Glomerular visceral epithelial cell (primary cell): ENCODE data around the gene CBLL1.

Experiments used
- DNase-seq: peaks from one replicate; pipeline ENCODE4 v3.0.0-alpha.2; 2016; ENCODE audit errors: extremely low spot score

Gene CBLL1, protein sequence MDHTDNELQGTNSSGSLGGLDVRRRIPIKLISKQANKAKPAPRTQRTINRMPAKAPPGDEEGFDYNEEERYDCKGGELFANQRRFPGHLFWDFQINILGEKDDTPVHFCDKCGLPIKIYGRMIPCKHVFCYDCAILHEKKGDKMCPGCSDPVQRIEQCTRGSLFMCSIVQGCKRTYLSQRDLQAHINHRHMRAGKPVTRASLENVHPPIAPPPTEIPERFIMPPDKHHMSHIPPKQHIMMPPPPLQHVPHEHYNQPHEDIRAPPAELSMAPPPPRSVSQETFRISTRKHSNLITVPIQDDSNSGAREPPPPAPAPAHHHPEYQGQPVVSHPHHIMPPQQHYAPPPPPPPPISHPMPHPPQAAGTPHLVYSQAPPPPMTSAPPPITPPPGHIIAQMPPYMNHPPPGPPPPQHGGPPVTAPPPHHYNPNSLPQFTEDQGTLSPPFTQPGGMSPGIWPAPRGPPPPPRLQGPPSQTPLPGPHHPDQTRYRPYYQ

DNA sequence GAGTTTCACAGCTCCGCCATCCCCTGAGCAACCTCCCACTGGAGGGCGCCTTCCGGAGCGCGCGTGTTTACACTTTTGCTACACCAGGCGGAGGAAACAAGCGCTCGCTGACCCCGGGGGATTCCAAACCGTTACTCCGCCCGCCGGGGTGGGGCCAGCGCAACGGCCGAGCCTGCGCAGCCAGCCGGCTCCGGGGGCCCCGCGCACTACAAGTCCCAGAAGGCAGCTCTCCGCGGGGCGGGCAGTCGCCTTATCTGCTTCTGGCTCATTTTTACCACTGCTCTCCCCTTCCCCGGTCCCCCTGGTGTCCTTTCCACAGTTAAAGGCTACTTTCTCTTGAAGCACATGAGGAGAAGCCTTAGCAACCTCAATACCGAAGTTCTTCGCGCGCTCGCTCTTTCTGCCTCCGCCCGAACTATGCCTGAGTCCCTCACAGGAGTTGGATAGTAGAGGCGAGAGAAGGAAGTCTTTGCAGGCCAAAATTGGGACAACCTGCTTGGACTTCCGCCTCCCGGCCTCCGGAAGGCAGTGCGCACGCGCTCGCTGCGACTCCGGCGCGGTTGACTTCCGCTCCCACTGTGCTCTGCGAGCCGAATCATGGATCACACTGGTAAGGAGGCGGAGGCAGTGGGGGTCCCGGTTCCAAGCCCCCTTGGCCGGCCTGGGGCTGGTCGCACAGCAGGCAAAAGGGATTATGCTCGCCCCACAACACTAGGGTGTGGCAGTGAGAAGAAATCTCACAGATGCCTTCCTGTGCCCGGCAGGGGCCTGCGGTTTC lies at the start of gene CBLL1:
TSS of gene CBLL1 (plus strand) at position 576 of the 778 bp plus-strand sequence. CDS start at position 598, 22 bp downstream.
- DNase-seq: peak; percentile 95

DNA sequence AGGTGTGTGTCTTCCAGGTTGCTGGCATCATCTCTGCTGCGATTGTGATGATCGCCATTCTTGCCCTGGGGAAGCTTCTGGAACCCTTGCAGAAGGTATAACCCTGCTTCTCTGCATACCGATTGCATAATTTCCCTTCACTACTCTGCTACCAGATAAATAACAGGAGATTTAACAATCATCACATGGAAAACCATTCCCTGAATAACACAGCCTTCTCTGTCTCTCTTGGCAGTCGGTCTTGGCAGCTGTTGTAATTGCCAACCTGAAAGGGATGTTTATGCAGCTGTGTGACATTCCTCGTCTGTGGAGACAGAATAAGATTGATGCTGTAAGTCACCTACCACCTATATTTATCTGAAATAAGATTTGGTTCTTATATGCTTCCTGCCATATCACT lies 49.6 kb upstream of the CBLL1 start:
- no peak for DNase-seq

DNA sequence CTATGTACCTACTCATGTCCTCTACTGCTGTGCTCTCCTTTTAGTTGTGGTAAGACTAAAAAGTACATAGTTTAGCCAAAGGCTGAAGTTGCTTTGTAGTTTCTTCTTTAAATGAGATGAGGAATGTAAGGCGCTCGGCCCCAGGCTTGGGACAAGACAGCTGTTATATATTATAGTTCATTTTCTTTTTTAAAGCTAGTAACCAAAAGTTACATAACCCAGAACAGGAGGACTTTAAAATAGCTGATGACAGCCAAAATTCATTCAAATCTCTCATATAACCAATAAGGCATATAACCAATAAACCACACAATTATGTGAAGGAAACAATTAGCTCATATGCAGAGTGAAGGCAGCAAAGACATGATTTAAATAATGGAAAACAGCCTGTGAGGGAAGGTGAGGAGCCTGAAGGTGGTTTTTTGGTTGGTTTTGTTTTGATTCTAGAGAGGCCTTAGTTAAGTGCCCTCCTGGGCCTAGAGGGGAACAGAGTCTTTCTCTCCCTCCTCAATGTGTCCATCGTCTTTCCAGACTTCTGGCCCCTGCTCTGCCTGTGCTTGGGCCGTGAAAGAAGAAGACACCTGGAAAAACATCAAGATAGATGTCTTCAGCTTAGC lies 47.5 kb upstream of the CBLL1 start:
- DNase-seq: no peak

DNA sequence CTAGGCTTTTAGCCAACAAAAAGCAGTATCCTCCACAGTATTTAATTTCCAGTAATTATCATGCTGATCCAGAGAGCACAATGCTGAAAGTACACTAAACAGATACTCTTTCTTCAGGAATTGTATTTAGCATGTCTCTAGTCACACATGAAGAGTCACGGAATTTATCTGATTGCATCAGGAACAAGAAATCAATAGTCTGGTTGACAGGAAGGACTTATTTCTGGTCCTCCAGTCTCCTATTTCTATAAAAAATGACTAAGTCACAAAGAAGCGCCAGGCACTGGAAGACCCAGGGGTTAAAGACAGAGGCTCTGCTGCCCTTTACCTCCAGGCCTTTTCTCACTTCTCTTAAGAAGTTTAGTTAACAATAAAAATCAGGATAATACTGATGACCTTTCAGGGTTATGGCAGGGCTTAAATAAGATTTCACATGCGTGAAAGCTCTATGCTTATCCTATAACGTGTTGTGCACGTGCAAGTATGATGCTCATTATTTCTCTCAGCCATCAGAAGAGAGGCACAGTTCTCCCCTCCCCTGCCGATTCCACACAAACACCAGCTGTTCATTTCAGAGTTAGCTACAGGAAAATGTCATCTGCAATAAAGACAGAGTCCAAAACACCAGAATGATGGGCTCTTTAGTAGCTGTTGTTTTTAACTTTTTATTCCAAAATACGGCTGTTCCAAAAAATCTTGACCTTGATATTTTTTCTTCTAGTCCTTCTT lies 46.5 kb upstream of the CBLL1 start:
- no peak for DNase-seq

DNA sequence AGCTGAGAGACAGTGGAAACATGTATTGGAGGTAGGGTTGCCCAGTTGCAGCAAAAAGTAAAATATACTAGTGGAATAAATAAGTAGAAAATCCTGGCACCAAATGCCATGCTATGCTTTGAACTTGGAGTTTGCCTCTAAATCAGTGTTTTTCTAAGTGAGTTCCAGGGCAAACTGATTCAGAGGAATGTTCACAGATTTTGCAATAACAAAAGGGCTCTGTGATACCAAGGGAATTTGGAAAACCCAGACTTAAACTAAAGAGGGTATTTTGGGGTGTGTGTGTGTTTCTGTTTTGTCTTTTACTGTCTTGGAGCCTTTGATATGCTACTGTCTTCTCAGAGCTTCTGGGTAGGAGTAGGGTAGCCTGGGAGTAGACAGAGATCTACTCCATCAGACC lies 43.4 kb upstream of the CBLL1 start:
- DNase-seq: no peak

DNA sequence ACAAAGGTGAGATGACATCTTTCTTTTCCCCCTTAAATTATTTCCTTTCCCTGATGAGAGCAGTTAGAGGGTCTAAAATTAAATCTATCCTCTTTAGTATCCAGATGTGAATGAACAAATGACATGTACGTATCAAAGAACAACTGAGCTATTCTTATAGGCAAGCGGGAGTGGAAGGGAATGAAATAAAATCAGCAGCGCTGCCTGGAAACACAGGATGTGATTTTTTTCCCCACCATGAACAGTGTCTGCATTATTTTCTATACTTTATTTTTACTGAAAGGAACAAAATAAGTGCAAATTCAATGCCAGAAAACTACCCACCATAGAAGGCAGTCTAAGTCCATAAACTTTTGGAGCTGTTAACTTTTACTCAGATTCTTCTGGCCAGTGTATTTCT lies 42.8 kb upstream of the CBLL1 start:
- no peak for DNase-seq

DNA sequence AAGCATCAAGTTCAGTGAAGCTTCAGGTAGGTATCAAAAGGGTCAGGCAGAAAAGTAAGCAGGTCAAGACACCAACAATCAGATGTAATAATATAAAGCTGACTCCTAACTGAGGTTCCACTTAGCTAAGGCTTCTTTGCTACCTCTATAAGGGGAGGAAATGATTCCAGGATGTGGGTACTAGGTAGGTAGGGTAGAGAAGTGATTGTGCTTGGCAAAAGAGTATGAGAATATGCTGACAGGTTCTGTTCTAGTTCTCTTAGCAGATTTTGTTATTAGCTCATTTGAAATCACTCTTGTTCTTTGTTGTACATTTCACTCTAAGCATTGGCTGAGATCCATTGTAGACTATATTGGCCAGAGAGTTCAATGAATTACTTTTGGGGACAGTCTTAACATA lies 40.7 kb upstream of the CBLL1 start:
- DNase-seq: no peak

DNA sequence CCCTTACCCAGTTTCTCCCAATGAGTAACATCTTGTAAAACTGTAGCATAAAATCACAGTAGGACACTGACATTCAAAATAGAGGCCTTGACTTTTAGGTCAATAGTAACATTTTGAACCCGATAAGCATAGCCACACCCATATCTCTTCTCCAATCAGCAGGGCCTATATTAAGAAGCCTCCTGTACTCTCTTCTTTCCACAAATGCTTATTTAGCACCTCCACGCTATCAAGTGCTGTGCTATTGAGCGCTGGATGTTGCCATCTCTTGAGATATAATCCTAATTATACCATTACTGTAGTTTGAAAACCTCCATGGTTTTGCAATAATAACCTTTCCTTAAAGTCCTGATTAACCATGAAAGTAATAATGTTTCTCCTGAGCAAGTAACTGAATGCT lies 40.1 kb upstream of the CBLL1 start:
- DNase-seq: no peak

DNA sequence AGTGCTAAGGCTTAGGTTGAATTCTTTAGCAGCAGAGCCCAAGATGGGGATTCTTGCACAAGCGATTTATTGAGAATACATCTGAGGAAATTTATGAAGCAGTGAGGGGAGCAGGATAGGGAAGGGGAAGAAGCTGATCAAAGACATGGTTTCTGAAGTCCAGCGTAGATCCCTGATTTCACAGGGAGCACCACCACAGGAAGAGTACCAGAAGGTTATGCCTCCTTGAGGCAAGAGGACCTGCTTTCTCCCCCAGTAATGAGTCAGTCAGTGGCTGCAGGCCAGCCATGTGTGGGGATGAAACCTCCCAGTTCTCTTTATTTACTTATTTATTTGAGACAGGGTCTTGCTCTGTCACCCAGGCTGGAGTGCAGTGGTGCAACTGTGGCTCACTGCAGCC lies 35.0 kb upstream of the CBLL1 start:
- DNase-seq: no peak

DNA sequence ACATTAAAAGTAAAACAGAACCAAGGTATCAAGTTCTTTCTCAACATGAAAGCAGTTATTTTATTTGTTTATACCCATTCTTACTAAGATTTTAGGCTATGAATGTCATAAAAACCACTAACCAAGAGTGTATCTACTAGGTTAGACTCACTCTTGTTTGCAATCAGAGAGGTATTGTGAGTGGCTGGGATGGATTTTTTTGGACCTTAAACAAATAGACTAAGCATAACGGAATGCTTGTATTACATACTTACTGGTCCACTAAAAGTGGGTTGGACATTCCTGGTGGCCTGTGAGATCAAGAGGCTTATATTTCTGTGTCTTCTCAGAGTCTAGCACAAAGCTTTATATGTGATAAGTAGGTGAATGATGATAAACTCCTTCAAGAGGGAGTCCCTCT lies 32.6 kb upstream of the CBLL1 start:
- no peak for DNase-seq

DNA sequence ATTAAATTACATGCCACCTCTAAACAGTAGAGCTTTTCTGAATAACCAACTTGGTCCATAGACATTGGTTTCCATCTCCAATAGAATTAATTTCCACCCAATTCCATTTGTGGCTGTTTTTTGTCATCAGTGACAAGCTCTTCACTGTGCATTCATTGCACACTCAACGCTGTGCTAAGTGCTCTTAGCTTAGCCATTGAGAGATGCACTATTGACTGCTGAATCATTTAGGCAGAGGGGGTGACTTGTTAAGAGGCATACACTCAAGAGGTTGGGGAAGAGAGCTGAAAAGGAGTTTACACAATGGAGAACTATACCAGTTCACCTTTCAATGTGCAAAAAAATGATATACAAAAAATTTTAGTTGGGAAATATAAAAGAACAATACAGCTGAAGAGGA lies 31.9 kb upstream of the CBLL1 start:
- DNase-seq: no peak

DNA sequence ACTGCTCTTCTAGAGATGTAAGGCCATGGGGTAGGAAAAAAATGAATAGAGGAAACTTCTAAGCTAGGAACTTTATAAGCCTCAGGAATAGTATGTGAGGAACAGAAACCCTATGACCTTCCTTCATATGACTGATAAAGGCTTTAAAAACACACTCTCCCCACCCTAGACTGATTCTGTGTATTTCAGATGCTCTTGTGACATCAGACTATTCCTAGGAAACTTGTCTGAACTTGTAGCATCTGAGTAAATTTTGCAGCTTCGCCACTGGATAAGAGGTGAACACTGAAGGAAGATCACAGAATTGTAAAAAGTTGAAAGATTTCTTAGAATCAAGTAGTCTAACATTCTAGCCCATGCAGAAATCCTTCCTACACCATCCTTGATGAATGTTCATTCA lies 31.0 kb upstream of the CBLL1 start:
- no peak for DNase-seq

DNA sequence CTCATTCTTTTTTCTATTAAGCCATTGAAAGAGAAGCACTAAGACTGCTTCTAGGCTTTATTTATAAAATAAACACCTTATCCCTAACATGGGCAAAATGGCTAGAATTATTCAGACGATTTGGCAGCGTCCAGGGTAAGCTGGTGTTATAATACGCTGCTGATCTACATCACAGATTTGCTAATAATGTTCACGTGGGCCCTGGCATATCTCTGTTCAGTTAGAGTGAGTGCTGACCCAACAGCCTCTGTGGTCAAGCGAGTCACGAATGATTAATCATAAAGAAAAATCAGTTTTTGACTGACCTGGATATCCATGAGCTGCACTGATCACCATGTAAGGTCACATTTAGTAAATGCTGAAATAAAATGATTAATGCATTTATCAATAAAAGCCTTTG lies 28.4 kb upstream of the CBLL1 start:
- peak; percentile 29 for DNase-seq

DNA sequence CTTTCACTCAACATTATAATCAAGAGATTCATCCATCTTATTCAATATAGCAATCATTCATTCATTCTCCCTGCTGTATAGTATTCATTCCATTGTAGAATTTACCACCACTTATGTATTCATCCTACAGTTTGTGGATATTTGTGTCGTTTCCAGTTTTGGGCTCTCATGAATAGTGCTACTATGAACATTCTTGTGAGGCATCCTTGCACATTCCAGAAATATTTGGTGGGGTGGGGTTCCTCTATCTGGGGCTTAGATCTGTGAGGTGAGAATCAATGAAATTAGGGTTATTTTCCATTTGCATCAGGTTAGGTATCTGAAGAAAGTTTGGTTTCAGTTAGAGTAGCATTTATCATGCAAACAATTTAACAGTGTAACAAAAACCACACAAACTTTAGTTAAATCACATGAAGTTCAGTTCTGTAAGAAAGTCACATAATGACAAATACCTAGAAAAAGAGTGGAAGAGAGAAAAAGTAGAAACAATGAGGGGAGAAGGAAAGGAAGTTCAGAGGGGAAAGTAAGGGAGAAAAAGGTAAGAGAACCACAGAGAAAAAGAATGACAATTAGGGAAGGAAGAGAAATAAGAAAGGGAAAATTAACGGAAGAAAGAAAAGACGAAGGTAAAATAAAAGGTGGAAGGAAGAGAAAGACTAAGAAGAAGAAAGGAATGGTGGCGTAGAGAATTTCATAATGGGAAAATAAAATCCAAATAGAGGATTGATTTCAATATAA lies 25.3 kb upstream of the CBLL1 start:
- DNase-seq: no peak

DNA sequence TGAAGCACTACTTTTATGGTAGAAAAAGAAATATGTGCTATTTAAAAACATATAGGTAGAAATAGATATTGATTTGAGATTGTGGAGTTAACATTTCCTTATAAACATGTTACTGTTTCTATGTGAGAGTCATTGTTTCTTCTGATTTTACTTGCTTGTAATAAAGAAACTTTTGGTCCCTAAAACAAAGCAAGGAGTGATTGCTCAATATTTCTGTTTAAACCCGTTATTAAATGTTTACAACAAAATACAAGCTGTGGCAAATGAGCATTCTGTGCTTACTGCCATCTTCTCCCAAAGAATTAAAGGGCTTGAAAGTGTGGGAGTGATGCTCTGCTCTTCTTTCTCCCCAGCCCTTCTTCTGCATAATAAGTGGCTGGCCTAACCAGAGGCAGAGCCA lies 22.7 kb upstream of the CBLL1 start:
- DNase-seq: no peak

DNA sequence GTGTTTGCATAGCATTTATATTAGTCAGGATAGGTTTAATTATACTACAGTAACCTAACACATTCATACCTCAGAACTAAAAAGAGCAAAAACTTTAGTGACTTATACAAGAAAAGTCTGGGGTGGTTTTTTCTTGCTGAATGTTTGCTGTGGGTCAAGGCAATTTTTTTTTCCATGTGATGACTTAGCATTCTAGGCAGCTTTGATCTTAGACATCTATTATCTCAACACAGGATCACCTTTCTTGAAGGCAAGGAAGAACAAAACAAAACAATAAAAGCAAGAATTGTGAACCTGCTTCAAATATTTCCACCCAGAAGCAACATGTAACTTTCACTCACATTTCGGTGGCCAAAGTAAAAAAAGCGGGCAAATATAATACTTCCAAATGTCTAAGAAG lies 20.7 kb upstream of the CBLL1 start:
- DNase-seq: no peak

DNA sequence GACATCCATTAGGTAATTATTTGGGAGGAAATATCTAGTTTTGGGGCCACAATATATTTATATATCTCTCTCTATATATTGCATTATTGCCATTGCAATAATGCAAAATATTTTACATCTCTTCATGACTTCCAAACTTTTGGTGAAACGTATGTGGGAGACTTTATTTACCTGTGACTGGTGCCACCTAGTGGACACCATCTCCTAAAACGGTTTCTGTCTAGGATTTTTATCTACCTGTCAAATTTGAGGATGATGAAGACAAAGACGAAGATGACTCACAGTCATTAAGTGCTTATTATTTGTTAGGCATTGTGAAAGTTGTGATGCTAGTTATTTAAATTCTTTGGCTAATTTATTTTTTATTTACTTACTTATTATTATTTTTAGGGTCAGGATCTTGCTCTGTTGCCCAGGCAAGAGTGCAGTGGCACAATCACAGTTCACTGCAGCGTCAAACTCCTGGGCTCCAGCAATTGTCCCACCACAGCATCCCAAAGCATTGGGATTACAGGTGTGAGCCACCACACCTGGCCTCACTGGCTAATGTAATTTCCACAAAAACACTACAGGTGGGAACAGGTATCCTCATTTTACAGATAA lies 18.7 kb upstream of the CBLL1 start:
- DNase-seq: peak; percentile 54

DNA sequence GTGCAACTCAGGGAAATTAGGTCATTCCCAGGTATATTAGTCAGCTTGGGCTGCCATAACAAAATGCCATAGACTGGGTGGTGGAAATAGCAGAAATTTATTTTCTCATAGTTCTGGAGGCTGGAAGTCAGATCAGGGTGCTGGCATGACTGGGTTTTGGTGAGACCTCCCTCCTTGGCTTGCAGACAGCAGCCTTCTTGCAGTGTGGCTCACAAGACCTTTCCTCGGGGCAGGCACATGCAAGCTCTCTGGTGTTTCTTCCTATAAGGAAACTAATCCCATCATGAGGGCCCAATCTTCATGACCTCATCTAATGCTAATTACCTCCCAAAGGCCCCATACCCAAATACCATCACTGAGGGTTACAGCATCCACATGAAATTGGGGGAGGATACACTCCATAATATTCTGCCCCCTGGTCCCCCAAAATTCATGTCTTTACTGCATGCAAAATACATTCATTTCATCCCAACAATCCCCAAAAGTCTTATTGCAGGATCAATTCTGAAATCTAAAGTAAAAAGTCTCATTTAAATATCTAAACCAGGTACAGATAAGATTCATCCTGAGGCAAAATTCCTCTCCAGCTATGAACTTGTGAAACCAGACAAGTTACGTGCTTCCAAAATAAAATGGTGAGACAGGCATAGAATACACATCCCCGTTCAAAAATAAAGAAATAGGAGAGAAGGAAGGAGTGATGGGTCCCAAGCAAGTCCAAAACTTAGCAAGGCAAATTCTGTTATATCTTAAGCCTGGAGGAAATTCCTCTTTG lies 17.4 kb upstream of the CBLL1 start:
- no peak for DNase-seq

DNA sequence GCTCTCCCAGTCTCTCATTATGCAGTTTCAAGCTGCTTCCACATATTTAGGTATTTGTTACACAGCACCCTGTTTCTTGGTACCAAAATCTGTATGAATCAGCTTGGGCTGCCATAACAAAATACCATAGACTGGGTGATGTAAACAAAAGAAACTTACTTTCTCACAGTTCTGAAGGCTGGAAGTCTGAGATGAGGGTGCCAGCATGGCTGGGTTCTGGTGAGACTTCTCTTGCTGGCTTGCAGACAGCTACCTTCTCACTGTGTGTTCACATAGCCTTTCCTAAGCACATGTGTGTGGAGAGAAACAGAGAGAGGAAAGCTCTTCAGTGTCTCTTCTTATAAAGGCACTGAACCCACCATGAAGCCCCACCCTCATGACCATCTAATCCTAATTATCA lies 15.7 kb upstream of the CBLL1 start:
- no peak for DNase-seq
